Spleen (tissue), 7 donors: ENCODE data around the gene GOSR1.
"Not testable (repeated sequence)": the region's sequence is repeated elsewhere in the genome, so short reads cannot be mapped to it uniquely, and the experiment has no call there.

ENCODE experiments used
- CTCF ChIP-seq, 11 experiments: fragments of 200-600 bp in 7 of 11; fragments of 450-650 bp in 4 of 11; sonication (generic) in 4 of 11; IDR thresholded peaks in 8 of 11; conservative IDR thresholded peaks in 3 of 11; 1 replicate in 7 of 11; 2 replicates in 4 of 11; pipeline versions ENCODE4 v1.4.0 to v1.8.0; 2016 to 2021; ENCODE audit warnings: antibody characterized with exemption in 11 of 11, inconsistent platforms in 4 of 11, mild to moderate bottlenecking in 1 of 11
- POLR2A ChIP-seq, 3 donors: fragments of 450-650 bp; IDR thresholded peaks; one replicate each; pipeline ENCODE4 v1.5.1; 2017; ENCODE audit warnings: antibody characterized with exemption in 3 of 3, mild to moderate bottlenecking in 1 of 3
- POLR2AphosphoS5 ChIP-seq, 3 donors: sonication (generic); formaldehyde crosslinking; IDR thresholded peaks; one replicate each; pipeline ENCODE4 v1.5.1; 2017; ENCODE audit warnings: antibody characterized with exemption in 3 of 3
- donor health status: DM: no; HTN: no; CAD: no; lungs with moderate emphysema.
- donor health status: DM: no; HTN: no; CAD: no.
- donor health status: DM: no; HTN: no; CAD: no.

GRCh38 chr17:30566104-30566503 lies 88.9 kb downstream of the GOSR1 start:
- TF ChIP-seq POLR2AphosphoS5 (IDR thresholded peaks at IDR 0.05); CTCF (IDR thresholded peaks at IDR 0.05 in 8 of 11, conservative IDR thresholded peaks at IDR 0.05 in 3 of 11); POLR2A (IDR thresholded peaks at IDR 0.05): not testable (repeated sequence)
